ACC112 (cell line): Measurements from ENCODE around the gene AACS.

Experiments
- H2AFZ ChIP-seq: fragments of 200-600 bp; sonication (generic); one replicate; pipeline ENCODE4 v1.6.0; 2017; ENCODE audit warnings: antibody characterized with exemption, low read length; ENCODE audit not compliant: unreplicated experiment
- H3K27ac ChIP-seq: fragments of 200-600 bp; sonication (generic); 2 replicates; pipeline ENCODE4 v1.5.1; 2014; ENCODE audit warnings: low read depth, mild to moderate bottlenecking, antibody characterized with exemption, low read length, moderate library complexity
- H3K27me3 ChIP-seq: fragments of 200-600 bp; sonication (generic); 2 replicates; pipeline ENCODE4 v1.6.1; 2014; ENCODE audit warnings: mild to moderate bottlenecking, antibody characterized with exemption, low read length, moderate library complexity, mixed read lengths; ENCODE audit not compliant: insufficient read depth
- H3K36me3 ChIP-seq: fragments of 200-600 bp; sonication (generic); 2 replicates; pipeline ENCODE4 v1.6.1; 2016; ENCODE audit warnings: mild to moderate bottlenecking, antibody characterized with exemption, low read length, moderate library complexity, mixed read lengths; ENCODE audit not compliant: insufficient read depth
- H3K4me1 ChIP-seq: fragments of 200-600 bp; sonication (generic); one replicate; pipeline ENCODE4 v1.6.1; 2016; ENCODE audit warnings: low read length, mixed read lengths; ENCODE audit not compliant: insufficient read depth, unreplicated experiment, control insufficient read depth
- H3K4me3 ChIP-seq: fragments of 200-600 bp; sonication (generic); 2 replicates; pipeline ENCODE4 v1.5.1; 2014; ENCODE audit warnings: mild to moderate bottlenecking, low read depth, low read length
- H3K79me2 ChIP-seq: fragments of 200-600 bp; sonication (generic); one replicate; pipeline ENCODE4 v1.6.0; 2016; ENCODE audit warnings: low read length; ENCODE audit not compliant: control insufficient read depth, unreplicated experiment, insufficient read depth

Gene AACS

GRCh38 chr12:125124320-125124966 is 59.2 kb downstream of the AACS start:
- Histone ChIP-seq H3K79me2 (no peaks in the 10 kb centered on the region), H3K36me3 (no peaks in the 10 kb centered on the region), H3K4me1 (no peaks in the 10 kb centered on the region), H3K27ac (no peak overlapping the region), H2AFZ (no peak overlapping the region), H3K4me3 (no peak overlapping the region), H3K27me3 (no peaks in the 10 kb centered on the region)

DNA sequence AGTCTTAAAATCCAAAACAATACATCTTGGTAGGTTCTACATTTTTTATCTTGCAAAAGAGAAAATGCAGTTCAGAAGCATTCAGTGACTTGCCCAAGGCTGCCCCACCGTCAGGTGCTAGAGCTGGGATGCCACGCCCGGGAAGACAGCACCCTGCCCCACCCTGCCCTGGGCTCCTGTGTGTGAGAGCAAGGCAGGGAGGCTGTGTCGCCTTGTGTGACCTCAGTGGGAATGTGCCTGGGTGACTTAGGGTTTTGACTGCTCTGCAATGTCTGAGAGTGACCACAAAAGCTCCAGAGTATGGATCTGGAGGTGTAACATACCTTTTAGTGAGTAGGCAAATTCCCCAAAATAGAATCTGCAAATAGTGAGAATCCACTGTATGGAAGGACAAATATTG is 60.0 kb downstream of the AACS start:
- no peaks in the 10 kb centered on the region for H3K36me3 ChIP-seq
- H3K27ac ChIP-seq = no peak overlapping the region
- H2AFZ ChIP-seq = no peak overlapping the region
- no peaks in the 10 kb centered on the region for H3K4me1 ChIP-seq
- no peaks in the 10 kb centered on the region for H3K27me3 ChIP-seq
- no peaks in the 10 kb centered on the region for H3K79me2 ChIP-seq
- no peak overlapping the region for H3K4me3 ChIP-seq

DNA sequence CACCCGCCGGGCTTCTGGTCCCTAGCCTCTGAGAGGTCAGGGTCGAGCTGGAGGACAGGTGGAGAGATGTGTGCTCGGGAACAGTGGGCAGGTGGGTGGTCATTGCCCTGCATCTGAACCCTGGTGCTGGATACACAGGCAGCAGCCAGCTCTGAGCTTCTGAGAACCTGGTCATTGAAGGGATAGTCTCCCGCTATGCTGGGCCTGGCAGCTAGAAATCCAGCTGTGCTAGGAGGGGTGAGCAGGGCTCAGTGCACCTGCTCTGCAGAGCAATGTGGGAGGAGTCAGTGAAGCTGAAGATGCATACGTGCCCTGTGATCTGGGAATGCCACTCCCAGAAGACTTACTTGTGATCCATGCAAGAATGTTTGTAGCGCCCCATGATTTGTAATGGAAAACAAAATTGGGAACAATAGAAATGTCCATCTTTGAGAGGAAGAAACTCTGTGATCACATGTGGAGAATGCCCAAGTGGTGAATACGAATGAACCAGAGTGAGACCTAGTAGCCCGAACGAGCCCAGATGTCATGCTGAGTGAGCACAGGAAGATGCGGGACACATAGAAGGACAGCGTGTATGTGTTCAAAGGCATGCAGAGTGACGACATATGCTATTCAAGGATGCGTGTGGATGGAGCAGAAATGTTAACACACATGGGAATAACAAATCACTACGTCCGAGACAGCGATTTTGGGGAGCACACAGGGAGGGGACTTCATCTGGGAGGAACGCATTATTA is 63.4 kb downstream of the AACS start:
- H3K27me3 ChIP-seq = no peaks in the 10 kb centered on the region
- no peak overlapping the region for H3K4me3 ChIP-seq
- no peaks in the 10 kb centered on the region for H3K36me3 ChIP-seq
- no peak overlapping the region for H3K27ac ChIP-seq
- H2AFZ ChIP-seq = no peak overlapping the region
- H3K4me1 ChIP-seq = no peaks in the 10 kb centered on the region
- H3K79me2 ChIP-seq = no peaks in the 10 kb centered on the region

DNA sequence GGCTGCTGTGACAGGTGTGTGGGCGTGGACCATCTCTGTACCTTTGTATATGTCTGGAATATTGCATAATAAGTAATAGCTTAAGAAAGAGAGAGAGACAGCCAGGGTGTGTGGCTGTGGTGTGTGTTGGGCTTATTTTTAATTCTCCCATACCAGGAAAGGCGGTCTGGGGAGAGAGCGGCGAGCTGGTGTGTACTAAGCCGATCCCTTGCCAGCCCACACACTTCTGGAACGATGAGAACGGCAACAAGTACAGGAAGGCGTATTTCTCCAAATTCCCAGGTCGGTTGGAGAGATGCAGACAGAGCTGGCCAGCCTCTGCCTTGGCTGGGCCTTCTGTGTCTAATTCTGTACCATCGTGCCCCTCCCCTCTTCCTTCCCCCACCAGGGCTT is 63.9 kb downstream of the AACS start:
- Histone ChIP-seq H3K79me2 (no peaks in the 10 kb centered on the region), H3K4me3 (no peak overlapping the region), H2AFZ (no peak overlapping the region), H3K4me1 (no peaks in the 10 kb centered on the region), H3K36me3 (no peaks in the 10 kb centered on the region), H3K27ac (no peak overlapping the region), H3K27me3 (no peaks in the 10 kb centered on the region)

DNA sequence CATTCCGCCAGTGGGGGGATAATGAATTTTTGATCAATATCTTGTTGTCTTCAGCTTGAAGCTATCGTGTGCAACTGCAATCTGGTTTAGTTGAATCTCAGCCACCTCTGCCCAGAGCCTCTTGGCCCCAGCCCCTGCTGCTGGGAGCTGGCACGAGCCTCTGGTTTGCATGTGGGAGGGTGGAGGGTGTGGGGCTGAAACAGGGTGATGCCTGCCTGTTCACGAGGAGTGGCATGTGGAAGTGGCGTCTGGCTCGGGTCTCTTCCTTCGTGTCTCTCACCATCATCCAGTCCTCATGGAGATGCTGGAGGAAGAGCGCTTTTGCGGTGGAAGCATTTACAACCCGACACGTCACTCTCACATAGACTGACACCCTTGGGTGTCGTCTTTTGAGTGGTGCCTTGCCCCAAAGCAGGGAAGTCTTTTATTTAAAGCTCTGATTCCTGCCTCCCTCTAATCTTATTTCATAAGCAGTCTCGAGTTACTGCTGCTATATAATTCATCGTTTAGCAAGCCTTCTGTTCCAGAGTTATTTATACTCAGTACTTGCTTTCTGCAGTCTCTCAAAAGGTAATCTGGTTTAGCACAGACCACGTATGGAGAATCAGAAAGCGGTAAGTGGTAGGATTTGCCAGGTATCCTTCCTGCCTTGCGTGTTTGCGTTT is 64.5 kb downstream of the AACS start:
- Histone ChIP-seq H2AFZ (no peak overlapping the region), H3K27me3 (no peaks in the 10 kb centered on the region), H3K4me3 (no peak overlapping the region), H3K36me3 (no peaks in the 10 kb centered on the region), H3K27ac (no peak overlapping the region), H3K79me2 (no peaks in the 10 kb centered on the region), H3K4me1 (no peaks in the 10 kb centered on the region)

DNA sequence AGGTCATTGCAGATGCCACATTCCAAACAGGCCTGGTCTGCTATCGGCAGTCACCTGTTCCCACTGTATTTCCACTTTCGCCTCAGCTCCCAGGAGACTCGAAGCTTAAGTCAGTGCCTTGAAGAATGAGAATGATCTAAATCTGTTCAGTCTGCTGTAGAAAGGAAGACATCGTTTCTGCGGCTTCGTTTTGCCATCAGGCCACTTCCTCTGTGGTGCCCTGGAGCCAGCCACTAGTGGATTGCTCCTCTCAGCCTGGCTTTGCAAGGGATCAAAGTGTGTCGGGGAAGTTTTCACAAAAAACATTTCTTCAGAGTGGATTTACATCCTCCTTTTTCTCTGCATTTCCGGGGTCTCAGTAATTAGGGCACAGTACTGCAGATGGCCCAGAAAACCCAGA is 66.7 kb downstream of the AACS start:
- Histone ChIP-seq H3K79me2 (no peaks in the 10 kb centered on the region), H3K4me1 (no peaks in the 10 kb centered on the region)

DNA sequence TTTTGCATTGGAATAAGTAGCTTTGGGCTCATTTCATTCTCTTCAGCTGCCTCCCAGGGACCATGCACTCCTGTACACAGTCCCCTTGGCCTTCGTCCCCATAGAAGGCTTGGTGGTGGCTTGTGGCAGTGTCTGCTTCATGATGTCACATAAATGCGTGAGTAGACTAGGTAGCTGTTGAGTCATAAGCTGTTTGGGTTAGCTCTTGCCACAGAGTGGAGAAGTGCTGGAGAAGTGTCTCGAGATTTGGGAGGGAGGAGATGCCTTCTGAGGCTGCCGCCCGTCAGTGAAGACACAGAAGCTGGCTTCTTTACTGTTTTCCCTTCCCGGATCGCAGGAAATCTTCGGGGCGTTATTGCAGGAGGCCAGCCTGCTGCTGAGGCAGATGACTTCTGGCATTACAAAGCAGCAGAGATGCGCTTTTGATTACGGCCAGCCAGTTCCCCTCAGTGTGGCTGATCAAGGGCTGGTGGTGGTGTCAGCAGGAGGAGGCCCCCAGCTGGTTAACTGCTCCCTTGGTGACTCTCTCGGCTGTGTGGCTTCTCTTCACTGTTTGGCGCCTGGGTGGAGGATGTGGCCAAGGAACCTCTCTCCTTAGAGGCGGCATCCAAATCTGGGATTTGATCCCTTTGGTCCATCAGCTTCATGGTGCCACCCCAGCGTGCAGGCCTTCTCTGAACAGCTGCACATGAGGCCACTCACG is 67.6 kb downstream of the AACS start:
- no peak overlapping the region for H3K4me3 ChIP-seq
- no peaks in the 10 kb centered on the region for H3K27me3 ChIP-seq
- H3K27ac ChIP-seq = no peak overlapping the region
- no peak overlapping the region for H2AFZ ChIP-seq
- H3K36me3 ChIP-seq = no peaks in the 10 kb centered on the region
- no peaks in the 10 kb centered on the region for H3K79me2 ChIP-seq
- H3K4me1 ChIP-seq = no peaks in the 10 kb centered on the region

More for the DNA sequence above, 66.7 kb downstream of the AACS start:
- Histone ChIP-seq H3K27ac (no peak overlapping the region), H3K27me3 (no peaks in the 10 kb centered on the region), H3K4me3 (no peak overlapping the region), H2AFZ (no peak overlapping the region), H3K36me3 (no peaks in the 10 kb centered on the region)

GRCh38 chr12:125133616-125134015 is 68.4 kb downstream of the AACS start:
- Histone ChIP-seq H3K27ac (no peak overlapping the region), H3K27me3 (no peaks in the 10 kb centered on the region), H3K79me2 (no peaks in the 10 kb centered on the region), H3K36me3 (no peaks in the 10 kb centered on the region), H3K4me3 (no peak overlapping the region), H2AFZ (no peak overlapping the region), H3K4me1 (no peaks in the 10 kb centered on the region)

- Histone ChIP-seq H3K4me3 (no peak overlapping the region), H2AFZ (no peak overlapping the region), H3K4me1 (no peaks in the 10 kb centered on the region), H3K36me3 (no peaks in the 10 kb centered on the region), H3K27ac (no peak overlapping the region), H3K27me3 (no peaks in the 10 kb centered on the region), H3K79me2 (no peaks in the 10 kb centered on the region)
These were observed 69.3 kb downstream of the AACS start for GRCh38 chr12:125134576-125134975.

GRCh38 chr12:125135906-125136305 is 70.7 kb downstream of the AACS start:
- no peaks in the 10 kb centered on the region for H3K36me3 ChIP-seq

More at GRCh38 chr12:125135906-125136305, 70.7 kb downstream of the AACS start:
- H3K27ac ChIP-seq = no peak overlapping the region
- no peak overlapping the region for H3K4me3 ChIP-seq
- no peak overlapping the region for H2AFZ ChIP-seq
- H3K27me3 ChIP-seq = no peaks in the 10 kb centered on the region
- H3K79me2 ChIP-seq = no peaks in the 10 kb centered on the region
- H3K4me1 ChIP-seq = peaks cover 7% of the 10 kb centered on the region
